ENCODE measurements around the gene MCF2L2.

GRCh38 chr3:183129243-183129642, 299.2 kb downstream of the MCF2L2 start:
- TF ChIP-seq, protein P1, sequence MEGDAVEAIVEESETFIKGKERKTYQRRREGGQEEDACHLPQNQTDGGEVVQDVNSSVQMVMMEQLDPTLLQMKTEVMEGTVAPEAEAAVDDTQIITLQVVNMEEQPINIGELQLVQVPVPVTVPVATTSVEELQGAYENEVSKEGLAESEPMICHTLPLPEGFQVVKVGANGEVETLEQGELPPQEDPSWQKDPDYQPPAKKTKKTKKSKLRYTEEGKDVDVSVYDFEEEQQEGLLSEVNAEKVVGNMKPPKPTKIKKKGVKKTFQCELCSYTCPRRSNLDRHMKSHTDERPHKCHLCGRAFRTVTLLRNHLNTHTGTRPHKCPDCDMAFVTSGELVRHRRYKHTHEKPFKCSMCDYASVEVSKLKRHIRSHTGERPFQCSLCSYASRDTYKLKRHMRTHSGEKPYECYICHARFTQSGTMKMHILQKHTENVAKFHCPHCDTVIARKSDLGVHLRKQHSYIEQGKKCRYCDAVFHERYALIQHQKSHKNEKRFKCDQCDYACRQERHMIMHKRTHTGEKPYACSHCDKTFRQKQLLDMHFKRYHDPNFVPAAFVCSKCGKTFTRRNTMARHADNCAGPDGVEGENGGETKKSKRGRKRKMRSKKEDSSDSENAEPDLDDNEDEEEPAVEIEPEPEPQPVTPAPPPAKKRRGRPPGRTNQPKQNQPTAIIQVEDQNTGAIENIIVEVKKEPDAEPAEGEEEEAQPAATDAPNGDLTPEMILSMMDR (IDR thresholded peaks at IDR 0.05): no peak
- TF ChIP-seq POLR2A (IDR thresholded peaks at IDR 0.05): no peak

Measured in thyroid gland (tissue), 4 donors.